ENCODE data around the gene CTSW. TPM values are rescaled to one million over a fixed set of nuclear protein-coding genes. Genes with fewer than 3 reads are reported as not detected.

Gene CTSW
- polyA plus RNA-seq, 2 of the 4 experiments (the other 2 are of a cell fraction), result not detected

DNA sequence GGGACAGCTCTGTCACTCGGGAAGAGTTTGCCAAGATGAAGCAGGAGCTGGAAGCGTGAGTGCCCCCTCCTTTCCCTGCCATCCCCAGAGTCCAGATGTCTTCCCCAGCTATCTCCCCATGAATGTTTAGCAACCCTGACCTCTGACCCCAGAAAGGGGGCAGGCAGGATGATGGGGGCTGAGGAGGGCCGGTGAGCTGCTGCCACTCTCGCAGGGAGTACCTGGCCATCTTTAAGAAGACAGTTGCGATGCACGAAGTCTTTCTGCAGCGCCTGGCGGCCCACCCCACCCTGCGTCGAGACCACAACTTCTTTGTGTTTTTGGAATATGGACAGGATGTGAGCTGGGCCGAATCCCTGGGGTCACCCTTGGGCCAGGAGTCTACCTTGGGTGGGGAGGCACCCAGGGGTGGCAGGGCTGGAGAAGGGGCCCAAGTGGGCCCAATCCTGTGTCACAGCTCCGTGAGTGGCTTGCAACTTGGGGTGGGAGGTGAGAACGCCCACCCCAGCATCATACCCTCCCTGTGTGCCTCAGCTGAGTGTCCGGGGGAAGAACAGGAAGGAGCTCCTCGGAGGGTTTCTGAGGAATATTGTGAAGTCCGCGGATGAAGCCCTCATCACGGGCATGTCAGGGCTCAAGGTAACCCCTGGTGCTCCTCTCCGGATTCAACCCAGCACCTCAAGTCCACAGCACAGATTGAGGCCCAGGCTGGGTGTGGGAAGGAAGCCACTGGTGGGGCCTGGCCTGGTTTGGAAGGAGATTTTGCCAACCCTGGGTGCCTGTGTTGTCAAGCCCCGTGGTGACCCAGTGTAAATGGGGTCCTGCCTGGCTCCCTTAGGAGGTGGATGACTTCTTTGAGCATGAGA is 29.2 kb upstream of the CTSW start:
- Histone ChIP-seq H3K4me2 (no peak overlapping the region), H3K4me3 (no peak overlapping the region), H3K4me1 (peaks cover 15% of the 10 kb centered on the region), H3K27ac (no peak overlapping the region), H3K9me3 (no peaks in the 10 kb centered on the region)
- POLR2A ChIA-PET, result interaction anchor here (1.3 to 5.6 kb wide), 2 partner anchors 9 to 40 kb away, joined by 3 to 36 read pairs; partner anchors contain the start of genes CCDC85B, CFL1 and MUS81
- DNase-seq (ENCODE audit: low read depth in 1 of 2, low spot score in 1 of 2) (no peak), FAIRE-seq (no peak), ATAC-seq (peak; percentile 9 to 19)
- TF ChIP-seq, protein P1, sequence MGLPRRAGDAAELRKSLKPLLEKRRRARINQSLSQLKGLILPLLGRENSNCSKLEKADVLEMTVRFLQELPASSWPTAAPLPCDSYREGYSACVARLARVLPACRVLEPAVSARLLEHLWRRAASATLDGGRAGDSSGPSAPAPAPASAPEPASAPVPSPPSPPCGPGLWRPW (IDR thresholded peaks at IDR 0.05), result no peak
- TF ChIP-seq REST (IDR thresholded peaks at IDR 0.05) (peak; percentile 2; the same call in 1 of the 2 replicates), MYC (IDR thresholded peaks at IDR 0.05; ENCODE audit: borderline replicate concordance, low read length) (no peak)
- CTCF ChIA-PET, result interaction anchor here (0.7 to 7.5 kb wide), 13 partner anchors 10 to 145 kb away, joined by 3 to 45 read pairs (median 4); partner anchors contain the start of genes KAT5 and MUS81
- WGBS (ENCODE audit: missing lambda C conversion rate), result 91% methylated on average over 18 of the region's 20 CpGs

- Histone ChIP-seq H3K4me2 (no peak overlapping the region), H3K9me3 (no peaks in the 10 kb centered on the region), H3K27ac (no peak overlapping the region), H3K4me3 (no peak overlapping the region), H3K4me1 (peaks cover 21% of the 10 kb centered on the region)
- no peak for FAIRE-seq
- POLR2A ChIA-PET, result interaction anchor here (0.7 to 5.6 kb wide), 4 partner anchors 8 to 39 kb away, joined by 3 to 36 read pairs (median 6); partner anchors contain the start of genes CCDC85B, CFL1, FIBP and MUS81
- DNase-seq (ENCODE audit: low read depth in 1 of 2, low spot score in 1 of 2), result peak in 1 of 2 experiments; percentile 72
- ATAC-seq, result peak; percentile 33 to 60; a peak in 5 of 6 replicates
- TF ChIP-seq TP53 (CRISPR knock-in tag; IDR thresholded peaks at IDR 0.05) (no peak), HOXB5 (CRISPR knock-in tag; IDR thresholded peaks at IDR 0.05) (no peak), FOSL2 (IDR thresholded peaks at IDR 0.05) (no peak), FOSL2 (CRISPR knock-in tag; IDR thresholded peaks at IDR 0.05) (no peak), FOSB (CRISPR knock-in tag; IDR thresholded peaks at IDR 0.05) (peak; percentile 27; the same call in 1 of the 2 replicates), POLR2AphosphoS2 (conservative IDR thresholded peaks at IDR 0.05; ENCODE audit: low read length) (peak; percentile 67), HOXA7 (CRISPR knock-in tag; IDR thresholded peaks at IDR 0.05) (peak; percentile 65; the same call in 1 of the 2 replicates)
- TF ChIP-seq, protein P2, sequence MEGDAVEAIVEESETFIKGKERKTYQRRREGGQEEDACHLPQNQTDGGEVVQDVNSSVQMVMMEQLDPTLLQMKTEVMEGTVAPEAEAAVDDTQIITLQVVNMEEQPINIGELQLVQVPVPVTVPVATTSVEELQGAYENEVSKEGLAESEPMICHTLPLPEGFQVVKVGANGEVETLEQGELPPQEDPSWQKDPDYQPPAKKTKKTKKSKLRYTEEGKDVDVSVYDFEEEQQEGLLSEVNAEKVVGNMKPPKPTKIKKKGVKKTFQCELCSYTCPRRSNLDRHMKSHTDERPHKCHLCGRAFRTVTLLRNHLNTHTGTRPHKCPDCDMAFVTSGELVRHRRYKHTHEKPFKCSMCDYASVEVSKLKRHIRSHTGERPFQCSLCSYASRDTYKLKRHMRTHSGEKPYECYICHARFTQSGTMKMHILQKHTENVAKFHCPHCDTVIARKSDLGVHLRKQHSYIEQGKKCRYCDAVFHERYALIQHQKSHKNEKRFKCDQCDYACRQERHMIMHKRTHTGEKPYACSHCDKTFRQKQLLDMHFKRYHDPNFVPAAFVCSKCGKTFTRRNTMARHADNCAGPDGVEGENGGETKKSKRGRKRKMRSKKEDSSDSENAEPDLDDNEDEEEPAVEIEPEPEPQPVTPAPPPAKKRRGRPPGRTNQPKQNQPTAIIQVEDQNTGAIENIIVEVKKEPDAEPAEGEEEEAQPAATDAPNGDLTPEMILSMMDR (IDR thresholded peaks at IDR 0.05), result peak; percentile 35; the same call in 2 of the 3 replicates
- 94% methylated on average over 13 of the region's 14 CpGs for WGBS (ENCODE audit: missing lambda C conversion rate)
- CTCF ChIA-PET, result interaction anchor here (0.6 to 7.5 kb wide), 15 partner anchors 9 to 505 kb away, joined by 3 to 45 read pairs (median 3); partner anchors contain the start of gene MUS81
Measured at GRCh38 chr11:65851083-65851579, 28.5 kb upstream of the CTSW start.

GRCh38 chr11:65851811-65852507 is 27.7 kb upstream of the CTSW start:
- Histone ChIP-seq H3K4me2 (no peak overlapping the region), H3K9me3 (no peaks in the 10 kb centered on the region), H3K27ac (no peak overlapping the region), H3K4me3 (no peak overlapping the region), H3K4me1 (peaks cover 23% of the 10 kb centered on the region)
- POLR2A ChIA-PET, result interaction anchor here (0.7 to 1.3 kb wide), 3 partner anchors 9 to 38 kb away, joined by 3 to 7 read pairs (median 4); partner anchors contain the start of genes CCDC85B, FIBP and MUS81
- WGBS (ENCODE audit: missing lambda C conversion rate), result 90% methylated on average over 8 of the region's 10 CpGs
- FAIRE-seq (no peak), DNase-seq (ENCODE audit: low read depth in 1 of 2, low spot score in 1 of 2) (no peak), ATAC-seq (peak in 1 of 2 experiments; percentile 4; a peak in 3 of 6 replicates)
- TF ChIP-seq TP53 (CRISPR knock-in tag; IDR thresholded peaks at IDR 0.05) (no peak), CBX8 (IDR thresholded peaks at IDR 0.05) (no peak), RARB (CRISPR knock-in tag; IDR thresholded peaks at IDR 0.05) (0 out of 2 replicates have a peak, but pooled peaks have one; percentile 29), MAZ (IDR thresholded peaks at IDR 0.05; ENCODE audit: borderline replicate concordance, low read depth, low read length) (no peak), HOXA7 (CRISPR knock-in tag; IDR thresholded peaks at IDR 0.05) (0 out of 2 replicates have a peak, but pooled peaks have one; percentile 69), USF2 (IDR thresholded peaks at IDR 0.05) (no peak), FOSB (CRISPR knock-in tag; IDR thresholded peaks at IDR 0.05) (peak; percentile 12; the same call in 1 of the 2 replicates), POLR2AphosphoS2 (conservative IDR thresholded peaks at IDR 0.05; ENCODE audit: low read length) (peak; percentile 77)
- CTCF ChIA-PET, result interaction anchor here (0.6 to 7.5 kb wide), 17 partner anchors 8 to 506 kb away, joined by 3 to 45 read pairs (median 4); partner anchors contain the start of genes KAT5 and MUS81
